H1 (cell line): ENCODE measurements around the gene PLEKHG1. TPM values are rescaled to one million over a fixed set of nuclear protein-coding genes. Genes with fewer than 3 reads are reported as not detected.

Source experiments
- POLR2AphosphoS5 ChIP-seq: IDR thresholded peaks from 2 replicates; pipeline ENCODE4 v1.6.1; 2011; ENCODE audit warnings: low read depth, low read length
- POU5F1 ChIP-seq: IDR thresholded peaks from 2 replicates; pipeline ENCODE4 v1.6.1; 2011; ENCODE audit warnings: low read depth, mild to moderate bottlenecking, low read length, moderate library complexity
- polyA plus RNA-seq, 7 experiments: library from polyadenylated mRNA; depleted of rRNA in 3 of 7; stranded (reverse) in 5 of 7; unstranded in 2 of 7; fragments of >200 nt in 5 of 7; fragments of 200-250 nt in 2 of 7; gene quantifications; 1 replicate in 5 of 7; 2 replicates in 1 of 7; 4 replicates in 1 of 7; pipeline versions ENCODE4 v1.2.1 to v1.2.3, GENCODE V29; 2011 to 2013; ENCODE audit warnings: missing spikeins in 2 of 7, mixed read lengths in 2 of 7
- total RNA-seq: library from RNA; stranded (reverse); fragmentation: NEBNext Ultra II Directional; extraction: Animal tissue kit (Norgen Biotek cat#: 25700); gene quantifications from 2 replicates; pipeline ENCODE4 v1.2.1, GENCODE V29; 2021

Gene PLEKHG1
- total and polyA plus RNA-seq, 2 of the 8 experiments (the other 6 are each of a cell fraction or from before 2014, with no cell fraction given), result 0.94 to 2.2 TPM

GRCh38 chr6:150610584-150610983 is 10.9 kb downstream of the PLEKHG1 start (continued):
- TF ChIP-seq POLR2AphosphoS5 (no peak), POU5F1 (no peak)
